HG02970 (cell line): ENCODE data around the gene CDH4.
"Not testable (repeated sequence)": the region's sequence is repeated elsewhere in the genome, so short reads cannot be mapped to it uniquely, and the experiment has no call there.

ENCODE experiments used
- ATAC-seq: cut with Tn5 transposase; IDR thresholded peaks from one replicate; pipeline ENCODE4 v1.9.1; 2021; ENCODE audit warnings: mild to moderate bottlenecking, moderate library complexity, moderate number of reproducible peaks; ENCODE audit not compliant: unreplicated experiment, low FRiP score

CDH4 gene

GRCh38 chr20:61449057-61449609 lies 197.1 kb downstream of the CDH4 start:
- ATAC-seq, result no peak

DNA sequence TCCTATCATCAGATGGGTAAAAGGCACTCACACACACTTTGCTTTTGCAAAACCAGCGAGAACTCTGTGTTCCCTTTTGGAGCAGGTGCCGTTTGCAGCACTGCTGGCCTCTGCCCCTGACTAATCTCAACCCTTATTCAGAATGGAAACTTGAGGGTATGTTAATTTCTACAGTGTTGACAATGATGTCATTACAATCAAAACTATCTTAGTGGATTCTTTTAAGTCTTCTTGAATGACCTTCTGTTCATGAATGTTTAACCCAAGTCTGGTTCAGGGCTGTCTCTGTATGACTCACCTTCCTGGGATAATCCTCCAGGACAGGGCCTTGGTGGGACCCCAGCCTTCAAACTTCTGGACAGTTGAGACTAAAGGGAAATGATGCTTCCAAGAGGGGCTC lies 197.9 kb downstream of the CDH4 start:
- no peak for ATAC-seq

- no peak for ATAC-seq
These were observed 198.5 kb downstream of the CDH4 start for GRCh38 chr20:61450549-61450948.

DNA sequence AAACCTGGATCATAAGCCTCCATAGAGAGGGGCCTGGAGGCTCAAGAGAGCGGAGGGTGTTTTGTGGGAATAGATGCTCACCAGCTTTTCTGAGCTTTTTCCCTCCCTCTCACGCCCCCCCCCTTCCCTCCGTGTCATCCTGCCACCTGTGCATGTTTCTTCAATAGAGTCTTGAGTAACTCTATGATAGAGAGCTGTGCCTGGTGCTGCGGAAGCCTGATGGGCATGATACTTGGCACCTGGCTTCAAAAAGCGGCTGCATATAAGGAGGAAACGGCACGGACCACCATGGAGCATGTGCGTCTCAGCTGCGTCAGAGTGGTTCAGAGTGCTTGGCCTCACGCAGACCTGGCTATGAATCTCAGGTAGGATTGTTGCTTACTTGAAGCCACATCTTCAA lies 198.9 kb downstream of the CDH4 start:
- ATAC-seq, result no peak

GRCh38 chr20:61451953-61452352 lies 199.9 kb downstream of the CDH4 start:
- ATAC-seq, result no peak

DNA sequence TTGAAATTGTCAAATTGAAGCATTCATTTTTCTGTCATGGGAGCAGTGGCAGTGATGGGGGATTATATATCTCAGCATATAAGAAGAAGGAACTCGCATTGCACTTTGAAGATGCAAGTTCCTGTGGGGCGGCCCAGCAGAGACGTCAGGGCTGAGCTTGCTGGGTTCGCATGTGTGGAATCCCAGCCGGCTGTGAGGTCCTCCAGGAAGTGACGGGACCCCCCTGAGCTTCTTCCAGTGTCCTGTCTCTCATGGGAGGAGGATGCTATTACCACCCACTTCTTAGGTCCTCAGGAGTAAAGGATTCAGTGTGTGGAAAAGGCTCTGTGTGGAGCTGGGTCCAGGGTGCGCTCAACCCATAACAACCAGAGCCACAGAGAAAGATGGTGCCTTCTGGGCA lies 201.2 kb downstream of the CDH4 start:
- no peak for ATAC-seq

GRCh38 chr20:61453623-61454022 lies 201.6 kb downstream of the CDH4 start:
- ATAC-seq, result not testable (repeated sequence)

GRCh38 chr20:61454053-61454452 lies 202.0 kb downstream of the CDH4 start:
- ATAC-seq, result no peak

DNA sequence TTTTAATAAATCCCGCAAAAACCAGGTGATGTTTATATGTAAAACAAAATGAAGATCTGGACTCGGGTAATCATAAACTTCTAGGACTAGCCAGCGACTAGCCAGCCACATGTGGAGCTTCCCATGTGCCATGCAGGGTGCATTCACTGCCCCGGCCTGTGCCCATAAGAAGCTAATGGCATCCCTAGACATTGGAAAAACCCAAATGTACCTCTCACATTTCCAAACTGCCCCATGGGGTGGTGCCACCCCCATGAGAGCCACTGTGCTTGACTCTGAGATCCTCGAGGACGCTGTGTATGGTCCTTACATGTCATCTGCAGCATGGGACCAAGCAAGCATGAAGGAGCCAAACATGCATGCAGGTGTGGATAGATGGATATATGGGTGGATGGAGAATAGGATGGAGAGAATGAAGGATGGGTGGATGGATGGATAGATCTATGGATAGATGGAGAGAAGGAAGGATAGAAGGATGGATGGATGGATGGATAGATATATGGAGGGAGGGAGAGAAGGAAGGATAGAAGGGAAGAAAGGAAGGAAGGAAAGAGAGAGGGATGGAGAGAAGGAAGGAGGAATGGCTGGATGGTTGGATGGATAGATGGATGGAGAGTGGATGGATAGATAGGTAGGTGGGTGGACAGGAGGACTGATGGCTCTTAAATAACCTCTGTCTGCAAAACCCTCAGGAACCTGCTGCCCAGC lies 203.6 kb downstream of the CDH4 start:
- no peak for ATAC-seq

- no peak for ATAC-seq
These were observed 205.7 kb downstream of the CDH4 start for GRCh38 chr20:61457725-61458124.

GRCh38 chr20:61458146-61458746 lies 206.2 kb downstream of the CDH4 start:
- ATAC-seq, result no peak

DNA sequence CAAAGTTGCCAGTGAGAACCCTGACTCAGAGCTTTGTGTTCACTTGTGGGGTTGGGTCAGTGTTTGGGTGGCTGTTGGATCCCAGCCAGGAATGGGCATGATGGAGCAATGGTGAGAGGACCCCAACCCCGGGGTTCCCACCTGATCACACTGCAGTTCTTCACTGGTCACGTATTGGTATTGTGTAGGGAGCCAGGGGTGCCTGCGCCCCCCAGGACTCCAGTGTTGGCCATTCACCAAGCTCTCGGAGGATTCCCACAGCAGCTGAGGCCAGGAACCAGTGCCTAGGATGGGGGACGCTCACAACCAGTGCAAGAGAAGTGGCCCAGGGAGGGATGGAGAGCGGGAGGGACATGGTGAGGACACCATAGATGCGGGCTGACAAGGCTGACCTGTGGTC lies 207.2 kb downstream of the CDH4 start:
- ATAC-seq, result no peak

- no peak for ATAC-seq
These were observed 207.6 kb downstream of the CDH4 start for GRCh38 chr20:61459705-61460104.

GRCh38 chr20:61460261-61461052 lies 208.4 kb downstream of the CDH4 start:
- no peak for ATAC-seq

DNA sequence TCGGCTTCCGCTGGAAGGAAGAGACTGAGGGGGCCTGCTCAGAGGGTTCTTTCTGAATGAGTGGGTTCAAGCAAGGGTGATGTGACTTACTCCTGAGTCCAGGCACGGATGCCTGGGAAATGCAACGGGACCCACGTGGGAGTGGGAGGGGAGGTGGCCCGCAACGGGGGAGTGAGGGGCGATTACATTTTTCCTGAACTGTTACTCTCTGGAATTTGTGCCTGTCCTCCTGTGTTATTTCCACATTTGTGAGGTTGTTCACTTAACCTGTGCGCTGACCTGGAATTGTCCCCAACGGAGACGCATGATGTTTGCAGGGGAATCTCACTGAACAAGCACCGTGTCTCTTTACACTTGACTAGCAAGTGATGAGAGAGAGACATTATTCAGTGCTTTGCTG lies 209.4 kb downstream of the CDH4 start:
- no peak for ATAC-seq

DNA sequence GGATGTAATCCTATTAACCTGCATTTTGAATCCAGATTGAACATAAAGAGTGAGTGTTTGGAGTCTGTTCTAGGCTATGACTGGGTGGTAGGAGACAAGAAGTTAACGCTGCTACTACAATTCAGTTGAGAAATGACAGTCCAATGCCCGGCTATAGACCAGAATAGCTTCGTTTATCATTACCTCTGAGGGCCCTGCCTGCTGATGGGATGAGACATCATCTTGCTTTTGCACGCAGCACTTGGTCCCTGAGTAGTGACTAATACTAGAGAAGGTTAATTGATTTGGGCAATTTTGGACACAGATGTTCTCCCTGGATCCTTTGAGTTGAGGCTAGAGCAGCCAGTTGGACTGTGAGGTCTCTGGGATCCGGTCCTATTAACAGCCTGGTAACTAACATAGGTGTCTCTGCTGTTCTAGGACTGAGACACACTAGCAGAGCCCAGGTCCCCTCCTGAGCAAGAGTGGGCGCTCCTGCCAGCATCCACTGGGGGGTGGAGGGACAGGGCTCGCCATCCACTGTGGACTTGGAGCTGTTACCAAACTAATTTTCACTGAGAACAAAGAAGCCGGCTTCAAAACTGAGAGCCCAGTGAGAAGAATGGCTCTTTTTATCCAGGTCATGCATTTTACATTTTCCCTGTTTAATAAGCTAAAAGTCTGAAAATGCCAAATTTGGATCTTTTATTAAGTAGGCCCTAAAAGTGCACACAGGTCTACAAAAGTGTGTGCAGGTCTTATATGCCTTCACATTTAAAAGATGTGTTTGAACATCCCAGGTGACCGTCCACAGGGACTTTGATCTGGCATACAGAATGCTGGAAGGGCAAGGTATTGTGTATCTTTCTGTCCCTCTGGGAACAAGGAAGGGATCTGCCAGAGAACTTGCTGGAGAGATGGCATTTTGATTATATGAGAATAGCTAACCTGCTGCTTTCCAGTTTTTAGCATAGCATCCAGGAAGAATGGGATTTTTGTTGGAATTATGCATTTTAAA lies 212.5 kb downstream of the CDH4 start:
- ATAC-seq, result no peak

GRCh38 chr20:61475729-61476128 lies 223.7 kb downstream of the CDH4 start:
- ATAC-seq, result no peak

DNA sequence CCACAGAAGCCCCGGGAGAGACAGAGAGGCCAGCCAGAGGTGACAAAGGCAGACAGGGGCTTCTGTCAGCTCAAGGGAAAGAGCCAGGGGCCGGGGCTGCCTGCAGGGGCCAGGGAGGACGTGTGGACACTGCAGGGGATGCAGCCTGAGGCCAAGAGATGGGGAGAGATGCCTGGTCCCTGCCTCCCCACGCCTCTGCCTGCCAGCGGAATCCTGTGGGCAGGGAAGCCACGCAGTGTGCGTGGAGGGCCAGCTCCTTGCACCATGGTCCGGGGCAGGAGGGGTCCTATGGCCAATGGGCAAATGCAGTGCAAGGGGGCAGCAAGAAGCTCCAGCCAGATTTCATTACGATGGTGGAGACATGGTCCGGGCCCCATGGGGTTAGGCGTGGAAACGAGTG lies 224.9 kb downstream of the CDH4 start:
- ATAC-seq, result no peak

DNA sequence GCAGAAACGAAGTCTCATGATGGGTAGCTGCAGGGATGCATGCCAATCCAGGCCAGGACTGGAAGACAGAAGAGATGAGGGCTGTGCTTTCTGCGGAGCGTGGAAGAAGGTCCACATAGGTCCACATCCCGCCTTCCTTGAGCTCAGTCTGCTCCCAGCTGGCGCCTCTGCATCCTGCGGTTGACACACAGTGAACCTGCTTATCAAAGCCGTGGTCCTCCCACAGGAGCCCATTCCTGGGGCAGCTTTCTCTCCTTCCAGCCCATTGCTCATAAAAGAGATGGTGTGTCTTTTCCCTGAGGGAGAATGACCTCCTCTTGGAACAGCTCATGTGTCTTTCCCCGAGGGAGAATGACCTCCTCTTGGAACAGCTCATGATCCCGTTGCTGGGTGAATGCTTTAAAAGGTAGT lies 225.4 kb downstream of the CDH4 start:
- no peak for ATAC-seq

DNA sequence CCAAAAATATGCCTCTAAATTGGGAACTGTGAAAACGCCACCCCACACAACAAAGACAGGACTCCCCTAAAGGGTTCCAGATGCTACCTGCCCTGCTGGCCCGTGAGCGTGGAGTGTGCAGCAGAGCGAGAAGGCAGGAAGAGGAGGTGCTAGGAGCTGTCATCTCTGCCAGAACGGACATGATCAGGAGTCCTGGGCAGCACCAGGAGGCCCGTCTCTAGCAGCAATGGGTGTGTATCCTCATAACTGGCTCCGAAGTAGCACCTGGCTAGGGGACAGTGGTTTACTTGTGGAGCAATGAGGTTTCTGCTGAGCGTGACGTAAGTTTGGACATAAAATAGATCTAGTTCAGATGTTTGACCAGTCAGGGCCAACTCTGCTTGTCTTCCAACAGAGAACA lies 226.0 kb downstream of the CDH4 start:
- ATAC-seq, result no peak
